Measurements from ENCODE around the gene PRKAR2A.
"Not testable (repeated sequence)": the region's sequence is repeated elsewhere in the genome, so short reads cannot be mapped to it uniquely, and the experiment has no call there.

PRKAR2A gene

GRCh38 chr3:48856469-48856868, 8.8 kb upstream of the PRKAR2A start:
- Mint-ChIP-seq H3K27ac (no peak overlapping the region), H3K4me3 (no peak overlapping the region), H3K9me3 (no peaks in the 10 kb centered on the region), H3K27me3 (no peaks in the 10 kb centered on the region), H3K36me3 (peaks cover 24% of the 10 kb centered on the region), H3K4me1 (no peaks in the 10 kb centered on the region)
- CTCF ChIA-PET: interaction anchor here (0.7 to 1.2 kb wide), 3 partner anchors 22 to 59 kb away, joined by 3 to 5 read pairs (median 3); no protein-coding TSS in a partner anchor
- DNase-seq: no peak

- H3K4me3 Mint-ChIP-seq: no peak overlapping the region
- H3K9me3 Mint-ChIP-seq: no peaks in the 10 kb centered on the region
- H3K4me1 Mint-ChIP-seq: no peaks in the 10 kb centered on the region
- no peak for DNase-seq
- CTCF ChIA-PET: interaction anchor here (0.7 to 1.2 kb wide), 3 partner anchors 22 to 60 kb away, joined by 3 to 5 read pairs (median 3); no protein-coding TSS in a partner anchor
- no peak overlapping the region for H3K27ac Mint-ChIP-seq
- H3K36me3 Mint-ChIP-seq: peaks cover 24% of the 10 kb centered on the region
- H3K27me3 Mint-ChIP-seq: no peaks in the 10 kb centered on the region
Observed at GRCh38 chr3:48855681-48856447, 8.2 kb upstream of the PRKAR2A start.

GRCh38 chr3:48852151-48852550, 4.5 kb upstream of the PRKAR2A start:
- H3K4me3 Mint-ChIP-seq: no peak overlapping the region
- no peak overlapping the region for H3K27ac Mint-ChIP-seq
- H3K27me3 Mint-ChIP-seq: no peaks in the 10 kb centered on the region
- H3K36me3 Mint-ChIP-seq: peaks cover 10% of the 10 kb centered on the region
- CTCF ChIA-PET: no interaction called here
- H3K4me1 Mint-ChIP-seq: peaks cover 6% of the 10 kb centered on the region
- no peak for DNase-seq
- no peaks in the 10 kb centered on the region for H3K9me3 Mint-ChIP-seq

GRCh38 chr3:48851407-48851806, 3.7 kb upstream of the PRKAR2A start:
- no peaks in the 10 kb centered on the region for H3K27me3 Mint-ChIP-seq
- CTCF ChIA-PET: no interaction called here

GRCh38 chr3:48848816-48849515, 1.3 kb upstream of the PRKAR2A start:
- Mint-ChIP-seq H3K9me3 (no peaks in the 10 kb centered on the region), H3K4me1 (peaks cover 26% of the 10 kb centered on the region), H3K27me3 (no peaks in the 10 kb centered on the region), H3K27ac (peak overlapping the region; percentile 55), H3K36me3 (peaks cover 9% of the 10 kb centered on the region), H3K4me3 (no peak overlapping the region)
- CTCF ChIA-PET: no interaction called here
- DNase-seq: no peak

More at GRCh38 chr3:48851407-48851806, 3.7 kb upstream of the PRKAR2A start:
- H3K4me1 Mint-ChIP-seq: peaks cover 13% of the 10 kb centered on the region
- no peak for DNase-seq
- no peak overlapping the region for H3K27ac Mint-ChIP-seq
- H3K4me3 Mint-ChIP-seq: no peak overlapping the region
- no peaks in the 10 kb centered on the region for H3K9me3 Mint-ChIP-seq
- peaks cover 6% of the 10 kb centered on the region for H3K36me3 Mint-ChIP-seq

- Mint-ChIP-seq H3K27ac (peak overlapping the region; percentile 83), H3K36me3 (peaks cover 11% of the 10 kb centered on the region), H3K27me3 (no peaks in the 10 kb centered on the region), H3K4me1 (peaks cover 26% of the 10 kb centered on the region), H3K9me3 (no peaks in the 10 kb centered on the region), H3K4me3 (peak overlapping the region; percentile 82)
- peak; percentile 67 for DNase-seq
- CTCF ChIA-PET: interaction anchor here (1.3 to 1.6 kb wide), 2 partner anchors 12 to 107 kb away, joined by 3 read pairs; no protein-coding TSS in a partner anchor
Observed at GRCh38 chr3:48847053-48847503, 596 bp downstream of the PRKAR2A start.

GRCh38 chr3:48845170-48845569, 2.5 kb downstream of the PRKAR2A start:
- no peak for DNase-seq
- no peaks in the 10 kb centered on the region for H3K27me3 Mint-ChIP-seq
- H3K4me1 Mint-ChIP-seq: peaks cover 26% of the 10 kb centered on the region
- H3K4me3 Mint-ChIP-seq: peak overlapping the region; percentile 1
- H3K27ac Mint-ChIP-seq: no peak overlapping the region
- H3K9me3 Mint-ChIP-seq: no peaks in the 10 kb centered on the region
- peaks cover 11% of the 10 kb centered on the region for H3K36me3 Mint-ChIP-seq
- CTCF ChIA-PET: no interaction called here

- no peaks in the 10 kb centered on the region for H3K9me3 Mint-ChIP-seq
- peaks cover 12% of the 10 kb centered on the region for H3K36me3 Mint-ChIP-seq
- CTCF ChIA-PET: no interaction called here
- no peaks in the 10 kb centered on the region for H3K4me1 Mint-ChIP-seq
- DNase-seq: no peak
- no peaks in the 10 kb centered on the region for H3K27me3 Mint-ChIP-seq
- no peak overlapping the region for H3K4me3 Mint-ChIP-seq
- H3K27ac Mint-ChIP-seq: no peak overlapping the region
Observed at GRCh38 chr3:48837163-48837562, 10.5 kb downstream of the PRKAR2A start.

- Mint-ChIP-seq H3K27ac (no peak overlapping the region), H3K36me3 (peaks cover 12% of the 10 kb centered on the region), H3K4me1 (no peaks in the 10 kb centered on the region), H3K27me3 (no peaks in the 10 kb centered on the region), H3K4me3 (no peak overlapping the region), H3K9me3 (no peaks in the 10 kb centered on the region)
- CTCF ChIA-PET: no interaction called here
- DNase-seq: no peak
Observed at GRCh38 chr3:48835650-48836366, 11.9 kb downstream of the PRKAR2A start.

GRCh38 chr3:48832684-48833083, 15.0 kb downstream of the PRKAR2A start:
- Mint-ChIP-seq H3K9me3 (no peaks in the 10 kb centered on the region), H3K4me1 (no peaks in the 10 kb centered on the region), H3K4me3 (no peak overlapping the region), H3K27me3 (no peaks in the 10 kb centered on the region), H3K27ac (no peak overlapping the region), H3K36me3 (peaks cover 12% of the 10 kb centered on the region)
- DNase-seq: no peak
- CTCF ChIA-PET: no interaction called here

GRCh38 chr3:48830715-48831114, 17.0 kb downstream of the PRKAR2A start:
- no peak for DNase-seq
- no peak overlapping the region for H3K27ac Mint-ChIP-seq
- no peaks in the 10 kb centered on the region for H3K27me3 Mint-ChIP-seq
- no peak overlapping the region for H3K4me3 Mint-ChIP-seq
- H3K36me3 Mint-ChIP-seq: peaks cover 6% of the 10 kb centered on the region
- H3K9me3 Mint-ChIP-seq: no peaks in the 10 kb centered on the region
- no peaks in the 10 kb centered on the region for H3K4me1 Mint-ChIP-seq
- CTCF ChIA-PET: no interaction called here

GRCh38 chr3:48829525-48829924, 18.1 kb downstream of the PRKAR2A start:
- H3K9me3 Mint-ChIP-seq, H3K4me1 Mint-ChIP-seq, H3K4me3 Mint-ChIP-seq, H3K27ac Mint-ChIP-seq, DNase-seq, H3K27me3 Mint-ChIP-seq, CTCF ChIA-PET, H3K36me3 Mint-ChIP-seq: not testable (repeated sequence)

GRCh38 chr3:48827874-48828273, 19.8 kb downstream of the PRKAR2A start:
- H3K9me3 Mint-ChIP-seq, H3K36me3 Mint-ChIP-seq, H3K4me1 Mint-ChIP-seq, DNase-seq, H3K27me3 Mint-ChIP-seq, H3K27ac Mint-ChIP-seq, H3K4me3 Mint-ChIP-seq: not testable (repeated sequence)
- CTCF ChIA-PET: interaction anchor here (0.7 kb wide), 1 partner anchor 88 kb away, joined by 3 read pairs; no protein-coding TSS in a partner anchor

- H3K4me1 Mint-ChIP-seq: no peaks in the 10 kb centered on the region
- H3K27me3 Mint-ChIP-seq: no peaks in the 10 kb centered on the region
- no peak overlapping the region for H3K4me3 Mint-ChIP-seq
- CTCF ChIA-PET: no interaction called here
- DNase-seq: no peak
- no peaks in the 10 kb centered on the region for H3K9me3 Mint-ChIP-seq
- H3K36me3 Mint-ChIP-seq: peaks cover 4% of the 10 kb centered on the region
- no peak overlapping the region for H3K27ac Mint-ChIP-seq
Observed at GRCh38 chr3:48826451-48826850, 21.2 kb downstream of the PRKAR2A start.

All from activated naive CD4-positive, alpha-beta T cell treated with anti-CD3 and anti-CD28 coated beads, Interleukin-2, amount 10 ng/mL, durations not matched to agents 7 days and 5 days (primary cell).